ENCODE measurements around the gene NPL.
A peak's percentile ranks its signal among the peaks of the same experiment; 100 is the strongest.

GRCh38 chr1:182781841-182782586 lies 7.6 kb upstream of the NPL start:
- TF ChIP-seq SMC3 (conservative IDR thresholded peaks at IDR 0.05; ENCODE audit: poor library complexity) (peak; percentile 47), EP300 (conservative IDR thresholded peaks at IDR 0.05; ENCODE audit: poor library complexity, severe bottlenecking) (no peak), POLR2AphosphoS5 (IDR thresholded peaks at IDR 0.05) (no peak), MXI1 (conservative IDR thresholded peaks at IDR 0.05; ENCODE audit: poor library complexity, severe bottlenecking) (no peak), TAF1 (IDR thresholded peaks at IDR 0.05; ENCODE audit: low read depth) (no peak), EZH2 (IDR thresholded peaks at IDR 0.05; ENCODE audit: borderline replicate concordance, insufficient read depth, low read length, poor library complexity, severe bottlenecking) (no peak), RAD21 (conservative IDR thresholded peaks at IDR 0.05) (peak; percentile 36)
- TF ChIP-seq, protein P1, sequence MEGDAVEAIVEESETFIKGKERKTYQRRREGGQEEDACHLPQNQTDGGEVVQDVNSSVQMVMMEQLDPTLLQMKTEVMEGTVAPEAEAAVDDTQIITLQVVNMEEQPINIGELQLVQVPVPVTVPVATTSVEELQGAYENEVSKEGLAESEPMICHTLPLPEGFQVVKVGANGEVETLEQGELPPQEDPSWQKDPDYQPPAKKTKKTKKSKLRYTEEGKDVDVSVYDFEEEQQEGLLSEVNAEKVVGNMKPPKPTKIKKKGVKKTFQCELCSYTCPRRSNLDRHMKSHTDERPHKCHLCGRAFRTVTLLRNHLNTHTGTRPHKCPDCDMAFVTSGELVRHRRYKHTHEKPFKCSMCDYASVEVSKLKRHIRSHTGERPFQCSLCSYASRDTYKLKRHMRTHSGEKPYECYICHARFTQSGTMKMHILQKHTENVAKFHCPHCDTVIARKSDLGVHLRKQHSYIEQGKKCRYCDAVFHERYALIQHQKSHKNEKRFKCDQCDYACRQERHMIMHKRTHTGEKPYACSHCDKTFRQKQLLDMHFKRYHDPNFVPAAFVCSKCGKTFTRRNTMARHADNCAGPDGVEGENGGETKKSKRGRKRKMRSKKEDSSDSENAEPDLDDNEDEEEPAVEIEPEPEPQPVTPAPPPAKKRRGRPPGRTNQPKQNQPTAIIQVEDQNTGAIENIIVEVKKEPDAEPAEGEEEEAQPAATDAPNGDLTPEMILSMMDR (IDR thresholded peaks at IDR 0.05; ENCODE audit: poor library complexity, severe bottlenecking), result peak; percentile 30
- TF ChIP-seq, protein P2, sequence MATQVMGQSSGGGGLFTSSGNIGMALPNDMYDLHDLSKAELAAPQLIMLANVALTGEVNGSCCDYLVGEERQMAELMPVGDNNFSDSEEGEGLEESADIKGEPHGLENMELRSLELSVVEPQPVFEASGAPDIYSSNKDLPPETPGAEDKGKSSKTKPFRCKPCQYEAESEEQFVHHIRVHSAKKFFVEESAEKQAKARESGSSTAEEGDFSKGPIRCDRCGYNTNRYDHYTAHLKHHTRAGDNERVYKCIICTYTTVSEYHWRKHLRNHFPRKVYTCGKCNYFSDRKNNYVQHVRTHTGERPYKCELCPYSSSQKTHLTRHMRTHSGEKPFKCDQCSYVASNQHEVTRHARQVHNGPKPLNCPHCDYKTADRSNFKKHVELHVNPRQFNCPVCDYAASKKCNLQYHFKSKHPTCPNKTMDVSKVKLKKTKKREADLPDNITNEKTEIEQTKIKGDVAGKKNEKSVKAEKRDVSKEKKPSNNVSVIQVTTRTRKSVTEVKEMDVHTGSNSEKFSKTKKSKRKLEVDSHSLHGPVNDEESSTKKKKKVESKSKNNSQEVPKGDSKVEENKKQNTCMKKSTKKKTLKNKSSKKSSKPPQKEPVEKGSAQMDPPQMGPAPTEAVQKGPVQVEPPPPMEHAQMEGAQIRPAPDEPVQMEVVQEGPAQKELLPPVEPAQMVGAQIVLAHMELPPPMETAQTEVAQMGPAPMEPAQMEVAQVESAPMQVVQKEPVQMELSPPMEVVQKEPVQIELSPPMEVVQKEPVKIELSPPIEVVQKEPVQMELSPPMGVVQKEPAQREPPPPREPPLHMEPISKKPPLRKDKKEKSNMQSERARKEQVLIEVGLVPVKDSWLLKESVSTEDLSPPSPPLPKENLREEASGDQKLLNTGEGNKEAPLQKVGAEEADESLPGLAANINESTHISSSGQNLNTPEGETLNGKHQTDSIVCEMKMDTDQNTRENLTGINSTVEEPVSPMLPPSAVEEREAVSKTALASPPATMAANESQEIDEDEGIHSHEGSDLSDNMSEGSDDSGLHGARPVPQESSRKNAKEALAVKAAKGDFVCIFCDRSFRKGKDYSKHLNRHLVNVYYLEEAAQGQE (IDR thresholded peaks at IDR 0.05; ENCODE audit: borderline replicate concordance), result no peak
